ENCODE measurements around the gene CTSF.

- no peak for TF ChIP-seq CTCF (IDR thresholded peaks at IDR 0.05; ENCODE audit: poor library complexity)
- no peak for TF ChIP-seq EZH2phosphoT487 (IDR thresholded peaks at IDR 0.05; ENCODE audit: low read depth, severe bottlenecking, unreplicated experiment)
- no peak for TF ChIP-seq EZH2 (IDR thresholded peaks at IDR 0.05; ENCODE audit: borderline replicate concordance)
Observed at GRCh38 chr11:66591175-66591574, 22.8 kb upstream of the CTSF start.
